Urothelium cell line (cell line): ENCODE results near the gene CC2D1B.

Experiments used
- DNase-seq: peaks from one replicate; pipeline ENCODE4 v3.0.0; 2011; ENCODE audit warnings: low spot score, mixed read lengths
- FAIRE-seq: peaks from 2 replicates; lab custom pipeline; 2011; peaks lifted over from hg19 to GRCh38; lab: Jason Lieb, UNC

CC2D1B gene

GRCh38 chr1:52359676-52360594 is 6.1 kb downstream of the CC2D1B start:
- DNase-seq = no peak
- no peak for FAIRE-seq

GRCh38 chr1:52358851-52359497 is 7.0 kb downstream of the CC2D1B start:
- DNase-seq = no peak
- no peak for FAIRE-seq

GRCh38 chr1:52357397-52357796 is 8.6 kb downstream of the CC2D1B start:
- FAIRE-seq = no peak

GRCh38 chr1:52356818-52357355 is 9.1 kb downstream of the CC2D1B start:
- DNase-seq (no peak), FAIRE-seq (no peak)

More at GRCh38 chr1:52357397-52357796, 8.6 kb downstream of the CC2D1B start:
- no peak for DNase-seq

GRCh38 chr1:52355847-52356505 is 10.0 kb downstream of the CC2D1B start:
- DNase-seq = no peak
- no peak for FAIRE-seq

GRCh38 chr1:52355436-52355835 is 10.6 kb downstream of the CC2D1B start:
- DNase-seq (no peak), FAIRE-seq (no peak)

- DNase-seq = no peak
- no peak for FAIRE-seq
Measured at GRCh38 chr1:52352690-52353089, 13.3 kb downstream of the CC2D1B start.

- FAIRE-seq (no peak), DNase-seq (no peak)
Measured at GRCh38 chr1:52348704-52349300, 17.2 kb downstream of the CC2D1B start.

GRCh38 chr1:52346653-52347052 is 19.4 kb downstream of the CC2D1B start:
- no peak for FAIRE-seq
- no peak for DNase-seq

- FAIRE-seq = no peak
- no peak for DNase-seq
Measured at GRCh38 chr1:52345252-52345651, 20.8 kb downstream of the CC2D1B start.

- no peak for DNase-seq
- FAIRE-seq = no peak
Measured at GRCh38 chr1:52343979-52344378, 22.0 kb downstream of the CC2D1B start.

GRCh38 chr1:52341655-52342260 is 24.2 kb downstream of the CC2D1B start:
- no peak for DNase-seq
- no peak for FAIRE-seq

- DNase-seq (no peak), FAIRE-seq (no peak)
Measured at GRCh38 chr1:52337439-52337838, 28.6 kb downstream of the CC2D1B start.

- FAIRE-seq = no peak
- no peak for DNase-seq
Measured at GRCh38 chr1:52334906-52335528, 31.0 kb downstream of the CC2D1B start.

GRCh38 chr1:52332411-52332810 is 33.6 kb downstream of the CC2D1B start:
- FAIRE-seq (no peak), DNase-seq (no peak)

- FAIRE-seq (no peak), DNase-seq (no peak)
Measured at GRCh38 chr1:52328615-52329014, 37.4 kb downstream of the CC2D1B start.

- DNase-seq = no peak
- no peak for FAIRE-seq
Measured at GRCh38 chr1:52325786-52326185, 40.2 kb downstream of the CC2D1B start.

- no peak for FAIRE-seq
- DNase-seq = no peak
Measured at GRCh38 chr1:52323731-52324130, 42.3 kb downstream of the CC2D1B start.

- no peak for DNase-seq
- no peak for FAIRE-seq
Measured at GRCh38 chr1:52321061-52321460, 44.9 kb downstream of the CC2D1B start.
